Mucosa of descending colon (tissue), 3 donors: ENCODE results near the gene NPIPA1. TPM values are rescaled to one million over a fixed set of nuclear protein-coding genes. Genes with fewer than 3 reads are reported as not detected.
A peak's percentile ranks its signal among the peaks of the same experiment; 100 is the strongest.
"Not testable (repeated sequence)": the region's sequence is repeated elsewhere in the genome, so short reads cannot be mapped to it uniquely, and the experiment has no call there.

ENCODE experiments used
- ATAC-seq: fragments of 200-7000 bp; cut with Tn5 transposase; one replicate; pipeline ENCODE4 v1.9.1; 2020; ENCODE audit warnings: mild to moderate bottlenecking, moderate library complexity
- DNase-seq, 3 donors: peaks; one replicate each; pipeline ENCODE4 v3.0.0-alpha.2; 2020
- H3K36me3 ChIP-seq: fragments of 200-600 bp; one replicate; pipeline ENCODE4 v1.8.0; 2021; ENCODE audit warnings: low read depth, mild to moderate bottlenecking
- H3K4me1 ChIP-seq: fragments of 200-600 bp; one replicate; pipeline ENCODE4 v1.8.0; 2021; ENCODE audit warnings: low read depth, mild to moderate bottlenecking
- H3K4me3 ChIP-seq: fragments of 200-600 bp; one replicate; pipeline ENCODE4 v1.8.0; 2021; ENCODE audit warnings: mild to moderate bottlenecking
- H3K9me3 ChIP-seq: fragments of 200-600 bp; one replicate; pipeline ENCODE4 v1.8.0; 2021; ENCODE audit warnings: mild to moderate bottlenecking
- intact Hi-C, 2 donors: fragments of 100-400 bp; cut with DNase I in 1 of 2; cut with micrococcal nuclease in 1 of 2; formaldehyde crosslinking; loops; one replicate each; pipeline versions ENCODE4 v1.11.0 to v1.11.1; 2022; cut with DNase I, micrococcal nuclease
- total RNA-seq, 3 donors: library from RNA; stranded (reverse); fragmentation: NEBNext Ultra II Directional in 2 of 3; extraction: Animal tissue kit (Norgen Biotek cat#: 25700) in 2 of 3; gene quantifications; one replicate each; pipeline versions ENCODE4 v1.2.1 to v1.2.4, GENCODE V29; 2021 to 2023
- donor health status: DM: no; HTN: no; CAD: no; lungs with moderate emphysema.
- donor health status: DM: no; HTN: no; CAD: no.
- donor health status: DM: no; HTN: yes; CAD: no.

The NPIPA1 gene
- total RNA-seq, 3 donors from 2014 or later = 61.6 to 149 (median 96.3) TPM

DNA sequence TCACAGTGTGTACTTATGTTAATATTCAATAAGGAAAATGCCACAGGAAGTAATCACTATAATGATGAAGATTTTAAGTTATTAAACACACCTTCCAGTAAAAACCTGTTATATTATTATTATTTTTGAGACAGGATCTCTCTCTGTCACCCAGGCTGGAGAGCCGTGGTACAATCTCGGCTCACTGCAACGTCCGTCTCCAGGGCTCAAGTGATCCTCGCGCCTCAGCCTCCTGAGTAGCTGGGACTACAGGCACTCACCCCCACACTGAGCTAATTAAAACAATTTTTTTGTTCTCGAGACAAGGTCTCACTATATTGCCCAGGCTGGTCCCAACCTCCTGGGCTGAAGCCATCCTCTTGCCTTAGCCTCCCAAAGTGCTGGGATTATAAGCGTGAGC, 41.0 kb downstream of the NPIPA1 start:
- H3K4me3 ChIP-seq, ATAC-seq, intact Hi-C loops, H3K36me3 ChIP-seq, H3K9me3 ChIP-seq: not testable (repeated sequence)
- DNase-seq = peak in 1 of 3 donors; percentile 54
- H3K4me1 ChIP-seq = peaks cover 57% of the 10 kb centered on the region

GRCh38 chr16:14978908-14979307, 41.7 kb downstream of the NPIPA1 start:
- ATAC-seq, H3K9me3 ChIP-seq, H3K4me3 ChIP-seq, H3K36me3 ChIP-seq, DNase-seq, intact Hi-C loops: not testable (repeated sequence)
- peaks cover 55% of the 10 kb centered on the region for H3K4me1 ChIP-seq

DNA sequence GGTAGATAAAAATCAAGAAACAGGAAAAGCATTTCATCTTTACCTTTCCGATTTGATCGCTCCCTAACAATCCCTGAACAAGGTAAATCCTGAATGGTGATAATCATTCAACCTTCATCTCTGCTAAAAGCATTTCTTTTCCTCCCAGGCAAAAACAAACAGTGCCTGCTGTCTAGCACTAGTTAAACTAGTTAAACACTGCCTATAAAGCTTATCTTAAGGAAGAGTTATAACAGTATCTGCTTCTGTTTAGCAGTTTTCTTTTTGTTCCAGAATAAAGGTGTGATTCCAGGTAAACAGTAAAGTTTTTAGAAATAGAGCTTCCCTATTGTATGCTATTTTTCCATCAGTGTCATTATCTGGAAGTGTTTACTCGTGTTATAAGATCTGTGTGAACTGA, 44.0 kb downstream of the NPIPA1 start:
- H3K9me3 ChIP-seq, H3K36me3 ChIP-seq, intact Hi-C loops, H3K4me3 ChIP-seq, DNase-seq: not testable (repeated sequence)
- H3K4me1 ChIP-seq = peaks cover 53% of the 10 kb centered on the region
- peak; percentile 65 for ATAC-seq

DNA sequence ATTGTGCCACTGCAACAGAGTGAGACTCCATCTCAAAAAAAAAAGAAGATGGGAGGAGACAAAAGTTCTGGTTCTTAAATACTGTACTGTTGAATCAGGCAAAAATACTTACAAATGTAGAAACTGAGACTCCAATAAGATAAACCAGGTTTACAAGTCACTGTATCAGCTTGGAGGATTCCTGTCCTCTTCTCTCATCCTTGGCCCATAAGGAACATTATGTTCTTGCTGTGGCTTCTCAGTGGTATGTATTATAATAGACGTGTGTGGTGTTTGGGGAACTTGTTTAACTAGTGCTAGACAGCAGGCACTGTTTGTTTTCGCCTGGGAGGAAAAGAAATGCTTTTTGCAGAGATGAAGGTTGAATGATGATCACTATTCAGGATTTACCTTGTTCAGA, 45.3 kb downstream of the NPIPA1 start:
- DNase-seq, H3K36me3 ChIP-seq, H3K9me3 ChIP-seq, H3K4me3 ChIP-seq, intact Hi-C loops: not testable (repeated sequence)
- ATAC-seq = peak; percentile 25
- H3K4me1 ChIP-seq = peaks cover 43% of the 10 kb centered on the region

DNA sequence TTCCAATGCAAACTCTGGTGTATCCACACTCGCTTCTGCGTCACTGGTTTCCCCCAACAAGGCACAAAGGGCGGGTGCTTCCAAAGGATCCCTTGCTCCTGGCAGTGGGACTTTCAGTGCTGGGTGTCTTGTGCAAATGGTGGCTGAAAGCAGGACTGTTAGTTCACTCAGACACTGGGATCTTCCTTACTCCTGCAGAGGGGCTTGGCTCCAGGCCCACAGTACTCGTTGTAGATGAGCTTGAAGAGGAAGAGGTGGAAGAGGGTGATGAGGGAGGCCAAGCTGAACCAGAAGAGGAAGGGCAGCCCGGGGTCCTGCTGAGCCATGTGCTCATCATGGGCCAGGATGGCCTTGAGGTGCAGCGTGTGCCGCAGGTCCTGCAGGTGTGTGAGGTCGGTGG, 50.8 kb downstream of the NPIPA1 start:
- H3K4me3 ChIP-seq, H3K36me3 ChIP-seq, intact Hi-C loops, H3K4me1 ChIP-seq, DNase-seq, H3K9me3 ChIP-seq: not testable (repeated sequence)
- peak; percentile 1 for ATAC-seq

GRCh38 chr16:14988661-14989191, 51.5 kb downstream of the NPIPA1 start:
- intact Hi-C loops, H3K4me3 ChIP-seq: not testable (repeated sequence)
- peak in 1 of 3 donors; percentile 64 for DNase-seq

GRCh38 chr16:14989291-14990281, 52.3 kb downstream of the NPIPA1 start:
- H3K36me3 ChIP-seq, H3K4me1 ChIP-seq, H3K9me3 ChIP-seq, intact Hi-C loops, H3K4me3 ChIP-seq: not testable (repeated sequence)
- ATAC-seq (peak; percentile 90), DNase-seq (peak in 2 of 3 donors; percentile 56 to 62)

More at GRCh38 chr16:14988661-14989191, 51.5 kb downstream of the NPIPA1 start:
- not testable (repeated sequence) for H3K4me1 ChIP-seq, H3K9me3 ChIP-seq, H3K36me3 ChIP-seq
- ATAC-seq = peak; percentile 17

DNA sequence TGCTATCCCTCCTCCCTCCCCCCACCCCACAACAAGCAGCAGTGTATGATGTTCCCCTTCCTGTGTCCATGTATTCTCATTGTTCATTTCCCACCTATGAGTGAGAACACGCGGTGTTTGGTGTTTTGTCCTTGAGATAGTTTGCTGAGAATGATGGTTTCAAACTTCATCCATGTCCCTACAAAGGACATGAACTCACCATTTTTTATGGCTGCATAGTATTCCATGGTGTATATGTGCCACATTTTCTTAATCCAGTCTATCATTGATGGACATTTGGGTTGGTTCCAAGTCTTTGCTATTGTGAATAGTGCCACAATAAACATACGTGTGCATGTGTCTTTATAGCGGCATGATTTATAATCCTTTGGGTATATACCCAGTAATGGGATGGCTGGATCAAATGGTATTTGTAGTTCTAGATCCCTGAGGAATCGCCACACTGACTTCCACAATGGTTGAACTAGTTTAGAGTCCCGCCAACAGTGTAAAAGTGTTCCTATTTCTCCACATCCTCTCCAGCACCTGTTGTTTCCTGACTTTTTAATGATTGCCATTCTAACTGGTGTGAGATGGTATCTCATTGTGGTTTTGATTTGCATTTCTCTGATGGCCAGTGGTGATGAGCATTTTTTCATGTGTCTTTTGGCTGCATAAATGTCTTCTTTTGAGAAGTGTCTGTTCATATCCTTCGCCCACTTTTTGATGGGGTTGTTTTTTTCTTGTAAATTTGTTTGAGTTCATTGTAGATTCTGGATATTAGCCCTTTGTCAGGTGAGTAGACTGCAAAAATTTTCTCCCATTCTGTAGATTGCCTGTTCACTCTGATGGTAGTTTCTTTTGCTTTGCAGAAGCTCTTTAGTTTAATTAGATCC, 56.3 kb downstream of the NPIPA1 start:
- H3K4me1 ChIP-seq, H3K4me3 ChIP-seq, H3K9me3 ChIP-seq, intact Hi-C loops, DNase-seq, H3K36me3 ChIP-seq, ATAC-seq: not testable (repeated sequence)

- H3K36me3 ChIP-seq, intact Hi-C loops, H3K9me3 ChIP-seq, DNase-seq, H3K4me3 ChIP-seq, ATAC-seq: not testable (repeated sequence)
- H3K4me1 ChIP-seq = peaks cover 11% of the 10 kb centered on the region
Observed at GRCh38 chr16:14996702-14997101, 59.5 kb downstream of the NPIPA1 start.

GRCh38 chr16:14998300-14998699, 61.1 kb downstream of the NPIPA1 start:
- H3K9me3 ChIP-seq, intact Hi-C loops, ATAC-seq, H3K36me3 ChIP-seq, H3K4me3 ChIP-seq: not testable (repeated sequence)
- H3K4me1 ChIP-seq = peaks cover 11% of the 10 kb centered on the region
- peak in 1 of 3 donors; percentile 23 for DNase-seq

DNA sequence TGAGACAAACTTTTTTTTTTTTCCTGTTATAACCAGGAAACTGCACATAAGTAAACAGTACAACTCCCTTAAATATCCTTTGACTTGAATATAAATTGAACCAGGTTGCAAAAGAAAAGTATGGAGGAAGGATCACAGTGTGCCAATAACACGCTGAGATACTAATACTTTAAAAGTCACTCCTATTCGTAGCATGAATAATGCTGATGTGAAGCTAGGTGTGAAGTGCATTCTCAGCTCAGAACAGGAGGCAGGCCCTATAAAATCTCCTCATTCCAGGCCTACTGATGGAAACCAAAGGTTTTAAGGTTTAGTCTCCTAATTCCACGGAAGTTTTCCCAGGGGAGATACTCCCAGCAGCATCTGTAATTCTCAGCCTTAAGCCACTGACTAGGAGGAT, 62.6 kb downstream of the NPIPA1 start:
- H3K4me3 ChIP-seq, DNase-seq, intact Hi-C loops, H3K36me3 ChIP-seq, H3K9me3 ChIP-seq: not testable (repeated sequence)
- peak; percentile 91 for ATAC-seq
- peaks cover 11% of the 10 kb centered on the region for H3K4me1 ChIP-seq
